SH-SY5Y (cell line): ENCODE measurements around the gene TSHB.

Source experiments
- GATA2 ChIP-seq: IDR thresholded peaks from 2 replicates; pipeline ENCODE4 v1.6.1; 2011; ENCODE audit warnings: mild to moderate bottlenecking, low read depth, low read length
- GATA3 ChIP-seq: IDR thresholded peaks from 2 replicates; pipeline ENCODE4 v1.6.1; 2011; ENCODE audit warnings: low read depth, mild to moderate bottlenecking, low read length, moderate library complexity

- TF ChIP-seq GATA2 (no peak), GATA3 (no peak)
Measured at GRCh38 chr1:115035652-115036051, 6.0 kb downstream of the TSHB start.
